ENCODE measurements around the gene WDR59.

- TF ChIP-seq CTCF (optimal IDR thresholded peaks at IDR 0.05 in 1 of 3, IDR thresholded peaks at IDR 0.05 in 1 of 3, conservative IDR thresholded peaks at IDR 0.05 in 1 of 3; ENCODE audit: extremely low read depth in 1 of 3, insufficient read depth in 2 of 3, low read length in 3 of 3) (no peak), EZH2 (IDR thresholded peaks at IDR 0.05; ENCODE audit: low read length) (no peak)
Observed at GRCh38 chr16:74877706-74878105, 107.2 kb downstream of the WDR59 start.

All from keratinocyte (primary cell).